GM19372 (cell line): ENCODE measurements around the gene ATP2A2.
"Not testable (repeated sequence)": the region's sequence is repeated elsewhere in the genome, so short reads cannot be mapped to it uniquely, and the experiment has no call there.

Experiments used
- ATAC-seq: cut with Tn5 transposase; IDR thresholded peaks from one replicate; pipeline ENCODE4 v1.9.1; 2021; ENCODE audit warnings: mild to moderate bottlenecking, low read depth, moderate library complexity; ENCODE audit not compliant: unreplicated experiment

ATP2A2 gene

DNA sequence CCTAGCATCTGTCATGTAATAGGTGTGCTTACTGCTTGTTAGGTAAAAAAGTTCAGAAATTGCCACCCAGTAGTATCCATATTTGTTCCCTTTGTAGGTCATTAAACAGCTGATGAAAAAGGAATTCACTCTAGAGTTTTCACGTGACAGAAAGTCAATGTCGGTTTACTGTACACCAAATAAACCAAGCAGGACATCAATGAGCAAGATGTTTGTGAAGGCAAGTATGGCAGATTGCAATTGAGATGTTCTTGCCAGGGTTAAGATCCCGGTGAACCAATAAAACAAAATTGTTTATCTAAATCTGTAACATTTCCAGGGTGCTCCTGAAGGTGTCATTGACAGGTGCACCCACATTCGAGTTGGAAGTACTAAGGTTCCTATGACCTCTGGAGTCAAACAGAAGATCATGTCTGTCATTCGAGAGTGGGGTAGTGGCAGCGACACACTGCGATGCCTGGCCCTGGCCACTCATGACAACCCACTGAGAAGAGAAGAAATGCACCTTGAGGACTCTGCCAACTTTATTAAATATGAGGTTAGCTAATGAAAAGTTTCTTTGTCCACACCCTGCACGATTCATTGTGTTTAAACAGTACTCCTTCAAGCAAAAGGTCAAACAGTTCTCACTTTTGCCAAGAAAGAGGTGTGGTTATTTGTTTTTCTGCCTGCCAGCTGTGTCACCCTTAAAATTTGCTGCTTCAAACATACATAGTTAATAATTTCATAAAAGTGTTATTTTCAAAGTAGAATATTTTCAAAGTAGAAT, 58.3 kb downstream of the ATP2A2 start:
- no peak for ATAC-seq

DNA sequence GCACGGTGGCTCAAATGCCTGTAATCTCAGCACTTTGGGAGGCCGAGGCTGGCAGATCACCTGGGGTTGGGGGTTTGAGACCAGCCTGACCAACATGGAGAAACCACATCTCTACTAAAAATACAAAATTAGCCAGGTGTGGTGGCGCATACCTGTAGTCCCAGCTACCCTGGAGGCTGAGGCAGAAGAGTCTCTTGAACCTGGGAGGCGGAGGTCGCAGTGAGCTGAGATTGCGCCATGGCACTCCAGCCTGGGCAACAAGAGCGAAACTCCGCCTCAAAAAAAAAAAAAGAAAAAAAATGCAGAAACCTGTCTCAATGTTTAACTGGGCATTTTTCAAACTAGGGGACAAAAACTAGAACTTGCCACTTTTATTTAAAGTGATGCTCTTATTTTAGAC, 59.2 kb downstream of the ATP2A2 start:
- not testable (repeated sequence) for ATAC-seq

GRCh38 chr12:110340706-110341105, 59.7 kb downstream of the ATP2A2 start:
- ATAC-seq: no peak

- no peak for ATAC-seq
Measured at GRCh38 chr12:110342157-110342556, 61.1 kb downstream of the ATP2A2 start.

- no peak for ATAC-seq
Measured at GRCh38 chr12:110343114-110343513, 62.1 kb downstream of the ATP2A2 start.

- no peak for ATAC-seq
Measured at GRCh38 chr12:110343736-110344555, 62.9 kb downstream of the ATP2A2 start.

GRCh38 chr12:110344657-110345056, 63.6 kb downstream of the ATP2A2 start:
- no peak for ATAC-seq

DNA sequence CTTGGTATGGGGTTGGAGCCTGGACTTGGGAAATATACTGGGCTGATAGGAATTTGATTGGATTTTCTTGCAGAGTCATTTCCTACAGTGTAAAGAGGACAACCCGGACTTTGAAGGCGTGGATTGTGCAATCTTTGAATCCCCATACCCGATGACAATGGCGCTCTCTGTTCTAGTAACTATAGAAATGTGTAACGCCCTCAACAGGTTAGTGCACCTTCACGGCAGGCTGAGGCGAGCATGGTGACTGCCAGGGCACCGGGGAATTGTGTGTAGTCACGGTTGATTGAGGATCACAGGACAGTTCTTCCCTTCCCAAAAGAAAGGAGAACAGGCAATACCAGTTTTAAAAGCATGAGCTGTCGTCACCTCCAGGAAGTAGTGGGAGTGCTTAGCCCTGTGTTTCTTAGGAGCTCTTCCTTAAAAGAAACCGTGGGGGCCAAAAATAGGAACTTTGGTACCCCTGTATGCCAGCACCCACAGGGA, 64.2 kb downstream of the ATP2A2 start:
- no peak for ATAC-seq

- ATAC-seq: no peak
Measured at GRCh38 chr12:110345963-110346362, 64.9 kb downstream of the ATP2A2 start.

GRCh38 chr12:110347767-110348166, 66.7 kb downstream of the ATP2A2 start:
- no peak for ATAC-seq

DNA sequence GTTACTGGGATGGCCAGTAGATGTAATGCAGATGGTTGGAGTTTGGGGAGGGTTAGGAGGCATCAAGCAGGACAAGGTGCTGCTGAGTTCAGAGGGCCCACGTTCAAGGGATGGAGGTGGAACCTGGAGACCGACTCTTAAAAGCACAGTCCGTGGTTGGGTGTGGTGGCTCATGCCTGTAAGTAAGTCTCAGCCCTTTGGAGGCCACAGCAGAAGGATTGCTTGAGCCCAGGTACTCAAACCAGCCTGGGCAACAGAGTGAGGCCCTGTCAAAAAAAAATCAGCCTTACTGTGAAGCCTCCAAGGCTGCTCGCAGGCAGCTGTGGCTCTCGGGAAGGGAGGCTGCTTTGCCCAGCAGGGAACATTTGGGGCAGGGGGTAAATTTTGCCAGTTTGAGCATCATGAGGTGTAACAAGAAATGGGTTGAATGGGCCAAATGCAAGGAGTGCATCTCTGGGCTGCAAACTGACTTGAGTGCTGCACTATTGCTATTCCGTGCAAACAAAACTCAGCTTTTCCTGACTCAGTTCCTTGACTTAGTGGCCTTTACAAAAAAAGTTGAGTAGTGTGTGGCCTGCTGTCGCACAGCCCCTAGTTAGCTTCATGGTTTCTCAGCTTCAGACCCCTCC, 67.5 kb downstream of the ATP2A2 start:
- ATAC-seq: no peak

- no peak for ATAC-seq
Measured at GRCh38 chr12:110349096-110349495, 68.0 kb downstream of the ATP2A2 start.

GRCh38 chr12:110349514-110350151, 68.6 kb downstream of the ATP2A2 start:
- ATAC-seq: no peak

GRCh38 chr12:110351119-110351518, 70.1 kb downstream of the ATP2A2 start:
- ATAC-seq: no peak

DNA sequence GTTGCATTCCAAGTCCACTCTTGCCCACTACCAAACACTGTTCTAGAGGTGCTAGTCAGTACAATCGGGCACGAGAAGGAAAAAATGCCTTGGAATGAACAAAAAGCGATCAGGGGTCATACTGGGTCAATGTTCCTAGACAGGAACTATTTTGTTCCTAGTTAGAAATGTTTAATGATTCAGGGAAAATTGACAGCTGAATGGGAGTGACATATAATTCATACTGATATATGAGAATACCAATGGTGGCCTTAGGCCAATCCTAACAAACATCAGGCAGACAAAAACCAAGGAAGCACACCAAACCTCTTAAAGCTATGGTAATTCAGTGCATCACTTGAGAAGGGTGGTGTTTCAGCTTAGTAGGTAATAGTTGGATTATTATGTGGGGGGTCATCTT, 71.4 kb downstream of the ATP2A2 start:
- ATAC-seq: no peak

GRCh38 chr12:110353211-110353965, 72.3 kb downstream of the ATP2A2 start:
- no peak for ATAC-seq

GRCh38 chr12:110354172-110354780, 73.2 kb downstream of the ATP2A2 start:
- no peak for ATAC-seq

GRCh38 chr12:110355073-110355472, 74.0 kb downstream of the ATP2A2 start:
- ATAC-seq: no peak

- ATAC-seq: not testable (repeated sequence)
Measured at GRCh38 chr12:110358384-110359097, 77.5 kb downstream of the ATP2A2 start.
